SKM-1 (cell line): ENCODE measurements around the gene SLC6A18.
"Not testable (repeated sequence)": the region's sequence is repeated elsewhere in the genome, so short reads cannot be mapped to it uniquely, and the experiment has no call there.

Source experiments
- DNase-seq: peaks from one replicate; lab custom pipeline; 2025; ENCODE audit not compliant: unreplicated experiment; lab: John Stamatoyannopoulos, UW

SLC6A18 gene

GRCh38 chr5:1273745-1274144 lies 48.6 kb downstream of the SLC6A18 start:
- no peak for DNase-seq

GRCh38 chr5:1274471-1274870 lies 49.3 kb downstream of the SLC6A18 start:
- no peak for DNase-seq

GRCh38 chr5:1275397-1276391 lies 50.5 kb downstream of the SLC6A18 start:
- DNase-seq: not testable (repeated sequence)

- no peak for DNase-seq
These were observed 51.7 kb downstream of the SLC6A18 start for GRCh38 chr5:1276930-1277329.

GRCh38 chr5:1277331-1277730 lies 52.1 kb downstream of the SLC6A18 start:
- DNase-seq: no peak

GRCh38 chr5:1277781-1278180 lies 52.6 kb downstream of the SLC6A18 start:
- no peak for DNase-seq

- DNase-seq: no peak
These were observed 53.0 kb downstream of the SLC6A18 start for GRCh38 chr5:1278216-1278615.

- DNase-seq: no peak
These were observed 53.7 kb downstream of the SLC6A18 start for GRCh38 chr5:1278656-1279442.

GRCh38 chr5:1279443-1280151 lies 54.4 kb downstream of the SLC6A18 start:
- no peak for DNase-seq

- DNase-seq: no peak
These were observed 55.2 kb downstream of the SLC6A18 start for GRCh38 chr5:1280177-1281037.

GRCh38 chr5:1281038-1281882 lies 56.1 kb downstream of the SLC6A18 start:
- no peak for DNase-seq

GRCh38 chr5:1282131-1282992 lies 57.2 kb downstream of the SLC6A18 start:
- no peak for DNase-seq

GRCh38 chr5:1282993-1283728 lies 58.0 kb downstream of the SLC6A18 start:
- DNase-seq: not testable (repeated sequence)

GRCh38 chr5:1283729-1284041 lies 58.5 kb downstream of the SLC6A18 start:
- DNase-seq: not testable (repeated sequence)

GRCh38 chr5:1284336-1284970 lies 59.3 kb downstream of the SLC6A18 start:
- DNase-seq: not testable (repeated sequence)

- DNase-seq: no peak
These were observed 60.0 kb downstream of the SLC6A18 start for GRCh38 chr5:1285141-1285540.

- no peak for DNase-seq
These were observed 60.7 kb downstream of the SLC6A18 start for GRCh38 chr5:1285883-1286291.
